GM19372 (cell line): ENCODE data around the gene XPO5.

ENCODE experiments used
- ATAC-seq: cut with Tn5 transposase; IDR thresholded peaks from one replicate; pipeline ENCODE4 v1.9.1; 2021; ENCODE audit warnings: mild to moderate bottlenecking, low read depth, moderate library complexity; ENCODE audit not compliant: unreplicated experiment

Gene XPO5

GRCh38 chr6:43520097-43520496 is 55.7 kb downstream of the XPO5 start:
- no peak for ATAC-seq

DNA sequence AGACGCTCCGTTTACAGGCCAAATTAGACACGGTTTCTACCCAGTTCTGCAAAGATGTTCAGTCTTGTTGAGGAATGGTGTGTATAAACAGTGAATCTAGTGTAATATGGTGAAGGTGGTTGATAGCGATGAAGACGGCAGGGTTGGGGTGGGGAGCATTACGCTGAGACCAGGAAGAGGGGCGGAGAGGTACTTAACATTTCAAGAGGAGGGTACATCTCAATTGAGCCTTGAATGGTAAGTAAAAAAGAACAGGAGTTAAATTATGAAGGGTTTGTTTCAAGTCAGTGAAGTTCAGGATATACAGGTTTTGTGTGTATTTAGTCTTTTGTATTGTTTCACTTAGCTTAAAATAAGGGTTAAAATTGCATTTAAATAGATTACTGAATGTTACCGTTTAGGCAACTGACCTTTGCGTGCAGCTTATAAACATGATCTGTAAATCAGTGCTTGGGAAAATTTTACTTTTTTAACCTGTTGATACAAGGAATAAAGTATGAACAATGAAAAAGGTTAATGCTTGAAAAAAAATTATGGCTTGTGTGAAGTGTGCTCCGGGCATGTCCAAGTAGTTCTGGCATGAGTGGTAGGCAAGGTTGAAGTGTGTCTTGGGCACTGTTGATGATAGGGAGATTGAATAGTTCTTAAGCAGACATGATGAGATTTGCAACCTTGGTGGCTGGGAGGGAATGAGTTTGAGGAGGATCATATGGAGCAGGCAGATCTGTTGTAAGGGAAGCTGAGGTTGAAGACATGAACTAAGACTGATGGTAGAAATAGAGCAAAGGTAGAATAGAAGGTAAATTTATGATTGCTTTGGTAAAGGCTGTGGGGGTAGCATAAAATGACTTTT is 58.1 kb downstream of the XPO5 start:
- no peak for ATAC-seq

GRCh38 chr6:43516697-43517504 is 58.9 kb downstream of the XPO5 start, which contains the start of the genes POLR1C and YIPF3:
Gene POLR1C (plus strand): TSS chr6:43517089. CDS start chr6:43517110, 21 bp downstream.
Gene YIPF3 (minus strand): TSS chr6:43516926. CDS start chr6:43516807, 119 bp downstream.
- peak; percentile 89 for ATAC-seq

- ATAC-seq = no peak
These were observed 59.5 kb downstream of the XPO5 start for GRCh38 chr6:43516367-43516696.

DNA sequence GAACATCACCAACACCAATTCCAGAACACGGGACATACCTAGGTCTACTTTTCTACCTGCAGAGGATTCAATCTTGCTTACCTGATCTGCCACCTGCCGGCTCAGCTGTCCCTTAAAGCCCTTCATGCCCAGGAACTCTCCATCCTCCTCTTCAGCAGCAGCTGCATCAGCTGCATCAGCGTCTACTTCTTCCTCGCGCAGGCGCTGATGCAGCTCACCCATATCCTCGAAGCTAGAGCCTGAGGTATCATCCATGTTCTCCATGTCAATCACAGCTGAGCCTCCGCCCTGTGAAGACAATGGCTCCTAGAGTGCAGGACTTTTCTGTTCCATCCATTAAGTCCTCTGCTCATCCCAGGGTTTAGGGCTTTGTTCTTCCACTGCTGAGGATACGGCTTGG is 60.0 kb downstream of the XPO5 start:
- no peak for ATAC-seq

- no peak for ATAC-seq
These were observed 63.9 kb downstream of the XPO5 start for GRCh38 chr6:43511824-43512415.

DNA sequence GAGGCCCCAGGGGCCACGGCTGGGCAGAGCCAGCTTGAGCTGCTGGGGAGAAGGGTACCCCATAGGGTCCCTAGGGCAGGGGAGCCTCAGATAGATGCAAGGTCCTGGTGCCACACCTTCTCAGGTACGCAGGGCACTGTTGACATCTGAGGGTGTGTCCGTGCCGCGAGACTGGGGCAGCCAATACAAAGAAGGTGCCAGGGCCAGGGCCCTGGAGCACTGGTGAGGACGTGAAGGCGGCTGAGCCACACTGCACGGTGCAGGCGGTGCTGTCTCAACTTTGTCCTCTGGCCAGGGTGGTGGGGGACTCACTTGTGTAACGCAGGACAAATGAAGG is 65.0 kb downstream of the XPO5 start:
- no peak for ATAC-seq

DNA sequence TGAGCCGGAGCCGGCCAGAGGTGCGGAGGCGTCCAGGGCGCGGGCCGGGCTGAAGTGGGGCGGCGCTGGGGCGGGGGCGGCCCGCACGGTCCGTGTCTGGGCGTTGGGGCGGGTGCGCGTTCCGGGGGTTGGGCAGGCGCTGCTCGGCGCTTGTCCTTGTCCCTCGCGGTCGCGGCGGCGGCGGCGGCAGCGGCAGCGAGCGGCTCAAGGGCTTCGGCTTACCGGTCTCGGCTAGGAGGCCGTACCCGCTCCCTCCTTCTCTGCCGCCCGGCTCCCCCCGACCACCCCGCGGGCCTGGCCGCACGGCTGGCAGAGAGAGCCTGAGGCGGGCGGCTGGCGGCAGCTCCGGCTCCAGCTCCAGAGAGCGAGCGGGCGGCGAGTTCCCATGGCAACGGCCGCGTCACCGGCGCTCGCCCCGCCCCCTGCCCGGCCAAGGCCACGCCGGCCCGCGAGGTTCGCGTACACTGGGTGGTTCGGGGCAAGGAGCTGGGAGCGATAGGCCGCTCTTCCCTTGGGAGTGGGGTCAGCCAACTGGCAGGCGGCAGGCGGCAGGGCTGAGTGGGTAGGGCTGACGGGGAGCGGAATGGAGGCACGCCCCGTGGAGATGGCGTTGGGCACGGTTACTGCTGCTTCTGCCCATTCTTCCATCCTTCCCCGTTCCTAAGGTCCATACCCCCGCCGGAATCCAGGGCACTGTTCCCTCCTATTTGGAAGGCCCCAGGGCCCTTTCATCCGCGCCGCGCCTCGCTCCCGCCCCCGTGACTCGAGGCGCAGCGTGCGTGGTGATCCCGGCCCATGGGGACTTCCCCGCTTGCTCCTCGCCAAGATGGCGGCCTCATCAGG is 65.6 kb downstream of the XPO5 start, which contains the start of gene LRRC73:
LRRC73 (minus strand) TSS at position 363 of the 843 bp plus-strand sequence. CDS start 561 bp downstream, outside the sequence.
- peak; percentile 66 for ATAC-seq

DNA sequence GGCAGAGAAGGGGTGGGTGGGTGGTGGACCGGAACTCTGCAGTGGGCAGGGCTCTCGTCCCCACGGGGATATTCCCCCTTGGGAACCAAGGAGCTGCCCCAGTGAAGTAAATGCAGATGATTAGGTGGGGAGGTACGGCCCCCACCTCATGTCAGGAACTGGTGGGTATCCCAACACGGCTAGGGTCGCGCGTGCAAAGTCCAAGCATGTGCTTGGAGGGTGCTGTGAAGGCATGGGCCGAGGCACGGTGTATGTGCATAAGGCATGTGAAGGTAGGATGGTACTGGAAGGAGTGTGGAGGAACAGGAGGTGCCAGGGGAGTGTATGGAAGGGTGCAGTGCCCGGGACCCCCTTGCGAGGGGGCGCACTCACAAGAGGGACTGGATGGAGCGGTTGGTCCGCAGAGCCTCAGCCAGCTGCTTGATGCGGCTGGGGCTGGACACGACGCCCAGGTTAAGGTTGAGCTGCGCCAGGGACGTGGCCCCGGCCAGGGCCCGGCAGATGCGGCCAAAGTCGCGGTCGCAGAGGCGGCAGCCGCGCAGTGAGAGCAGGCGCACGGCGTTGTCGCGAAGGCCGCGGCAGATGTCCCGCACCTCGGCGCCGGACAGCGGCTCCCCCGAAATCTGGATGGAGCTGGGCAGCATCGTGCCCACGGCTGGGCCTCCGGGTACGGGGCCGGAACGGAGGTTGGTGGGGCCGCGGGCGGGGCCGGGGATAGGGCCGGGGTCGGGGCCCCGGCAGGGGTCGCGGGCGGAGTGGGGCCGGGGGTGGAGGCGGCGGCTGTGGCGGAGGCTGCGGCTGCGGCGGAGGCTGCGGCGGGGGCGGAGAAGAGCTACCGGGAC is 66.5 kb downstream of the XPO5 start:
- ATAC-seq = no peak

GRCh38 chr6:43508481-43509141 is 67.2 kb downstream of the XPO5 start:
- no peak for ATAC-seq

DNA sequence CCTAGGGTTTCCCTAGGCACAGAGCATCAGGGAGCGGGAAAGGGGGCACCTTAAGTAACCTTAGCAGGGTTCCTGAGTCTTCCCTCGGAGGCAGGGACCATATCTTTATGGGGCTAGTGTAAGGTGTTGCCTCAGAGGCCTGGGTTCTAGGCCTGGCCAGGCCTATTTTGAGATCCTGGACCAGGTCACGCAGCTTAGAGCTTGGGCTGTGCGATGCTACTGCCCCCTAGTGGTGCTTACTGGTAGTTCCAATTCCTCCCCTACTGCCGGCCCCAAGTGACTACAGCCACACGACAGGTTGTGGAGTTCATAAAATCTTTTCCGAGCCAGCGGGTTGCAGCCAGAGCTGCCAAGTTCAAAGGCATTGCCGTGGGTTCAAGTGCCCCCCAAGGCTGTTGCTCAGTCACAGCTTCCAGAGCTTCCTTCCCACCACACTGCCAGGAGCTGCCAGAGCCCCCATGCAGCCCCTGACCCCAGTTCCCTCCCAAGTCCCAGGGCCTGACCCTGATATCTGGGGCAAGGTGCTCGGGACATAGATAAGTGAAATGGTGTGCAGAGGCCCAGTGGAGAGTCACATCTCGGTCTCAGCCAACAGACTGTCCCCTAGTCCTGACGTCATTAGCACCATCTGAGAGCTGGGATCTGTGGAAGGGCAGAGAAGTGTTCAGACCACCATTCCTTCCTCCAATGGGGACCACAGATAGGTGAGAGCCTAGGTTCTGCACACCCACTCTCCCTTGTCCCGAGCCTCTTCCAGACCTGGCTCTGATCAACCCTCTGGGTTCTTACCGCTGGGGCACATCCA is 69.0 kb downstream of the XPO5 start:
- no peak for ATAC-seq

- ATAC-seq = no peak
These were observed 69.7 kb downstream of the XPO5 start for GRCh38 chr6:43506171-43506570.

GRCh38 chr6:43505718-43506117 is 70.1 kb downstream of the XPO5 start:
- no peak for ATAC-seq

DNA sequence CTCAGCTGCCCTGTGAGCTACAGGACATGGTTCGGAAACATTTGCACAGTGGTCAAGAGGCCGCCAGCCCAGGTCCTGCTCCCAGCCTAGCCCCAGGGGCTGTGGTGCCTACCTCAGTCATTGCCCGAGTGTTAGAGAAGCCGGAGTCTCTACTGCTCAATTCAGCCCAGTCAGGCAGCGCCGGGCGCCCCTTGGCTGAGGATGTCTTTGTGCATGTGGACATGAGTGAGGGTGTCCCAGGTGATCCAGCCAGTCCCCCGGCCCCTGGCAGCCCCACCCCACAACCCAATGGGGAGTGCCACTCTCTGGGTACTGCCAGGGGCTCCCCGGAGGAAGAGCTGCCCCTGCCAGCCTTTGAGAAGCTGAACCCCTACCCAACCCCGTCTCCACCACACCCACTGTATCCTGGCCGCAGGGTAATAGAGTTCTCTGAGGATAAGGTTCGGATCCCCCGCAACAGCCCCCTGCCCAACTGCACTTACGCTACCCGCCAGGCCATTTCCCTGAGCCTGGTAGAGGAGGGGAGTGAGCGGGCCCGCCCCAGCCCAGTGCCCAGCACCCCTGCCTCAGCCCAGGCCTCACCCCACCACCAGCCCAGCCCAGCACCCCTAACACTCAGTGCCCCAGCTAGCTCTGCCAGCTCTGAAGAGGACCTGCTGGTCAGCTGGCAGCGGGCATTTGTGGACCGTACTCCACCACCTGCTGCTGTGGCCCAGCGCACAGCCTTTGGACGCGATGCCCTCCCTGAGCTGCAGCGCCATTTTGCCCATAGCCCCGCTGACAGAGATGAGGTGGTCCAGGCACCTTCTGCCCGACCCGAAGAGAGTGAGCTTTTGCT is 70.9 kb downstream of the XPO5 start:
- ATAC-seq = no peak

GRCh38 chr6:43503443-43503842 is 72.4 kb downstream of the XPO5 start:
- no peak for ATAC-seq

- no peak for ATAC-seq
These were observed 73.2 kb downstream of the XPO5 start for GRCh38 chr6:43502666-43503065.

DNA sequence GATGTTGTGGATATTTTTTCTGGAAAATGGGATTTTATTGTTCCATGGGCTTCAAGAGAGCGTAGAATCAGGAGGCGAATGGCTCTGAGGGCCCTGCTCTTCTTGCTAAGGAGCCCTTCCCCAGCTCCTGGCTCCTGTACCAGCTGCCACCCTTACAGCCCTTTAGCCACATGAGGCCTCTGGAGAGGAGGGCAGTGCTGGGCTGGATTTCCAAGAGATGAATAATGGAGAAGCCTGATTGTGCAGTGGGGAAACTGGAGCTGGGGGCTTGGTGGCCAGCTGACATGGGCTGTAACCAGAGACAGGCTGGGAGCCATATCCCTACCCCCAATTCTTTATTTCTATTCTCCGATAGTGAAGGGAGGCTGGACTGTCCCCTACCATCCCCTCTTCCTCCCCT is 74.9 kb downstream of the XPO5 start:
- ATAC-seq = no peak
